HepG2 (cell line): ENCODE measurements around the gene ANKRD29. TPM values are rescaled to one million over a fixed set of nuclear protein-coding genes. Genes with fewer than 3 reads are reported as not detected.
A peak's percentile ranks its signal among the peaks of the same experiment; 100 is the strongest.

Experiments used
- EED ChIP-seq: sonication (generic); formaldehyde crosslinking; IDR thresholded peaks from 2 replicates; pipeline ENCODE4 v1.5.0; 2020; ENCODE audit warnings: mild to moderate bottlenecking, missing genetic modification reagents
- ELF4 ChIP-seq: sonication (generic); formaldehyde crosslinking; IDR thresholded peaks from 2 replicates; pipeline ENCODE4 v1.5.0; 2020; ENCODE audit warnings: missing genetic modification reagents, mild to moderate bottlenecking, moderate library complexity, borderline replicate concordance
- HMGXB4 ChIP-seq, 2 experiments: sonication (generic) in 1 of 2; formaldehyde crosslinking in 1 of 2; IDR thresholded peaks; 2 replicates each; pipeline versions ENCODE4 v1.4.0 to v1.6.1; 2018 to 2020; ENCODE audit warnings: missing genetic modification reagents in 2 of 2, borderline replicate concordance in 1 of 2, low read depth in 1 of 2, mild to moderate bottlenecking in 1 of 2, missing biosample characterization in 1 of 2
- MBD4 ChIP-seq: IDR thresholded peaks from 2 replicates; pipeline ENCODE4 v1.6.1; 2012; ENCODE audit warnings: low read length, inconsistent platforms, borderline replicate concordance
- MTA3 ChIP-seq: sonication (generic); formaldehyde crosslinking; IDR thresholded peaks from 2 replicates; pipeline ENCODE4 v1.4.0; 2020; ENCODE audit warnings: missing genetic modification reagents
- NFIC ChIP-seq: IDR thresholded peaks from 2 replicates; pipeline ENCODE4 v1.6.1; 2012; ENCODE audit warnings: mild to moderate bottlenecking, low read length, inconsistent platforms
- RBM22 ChIP-seq: fragments of 200-400 bp; formaldehyde crosslinking; optimal IDR thresholded peaks from 2 replicates; pipeline ENCODE3; 2017; ENCODE audit warnings: mild to moderate bottlenecking, low read length, moderate library complexity
- SIN3B ChIP-seq: fragments of 150-350 bp; IDR thresholded peaks from 2 replicates; pipeline ENCODE4 v1.6.1; 2014; ENCODE audit warnings: low read length
- SRSF1 ChIP-seq: fragments of 200-400 bp; formaldehyde crosslinking; optimal IDR thresholded peaks from 2 replicates; pipeline ENCODE3; 2017; ENCODE audit warnings: mild to moderate bottlenecking, low read depth, low read length, moderate library complexity
- SSRP1 ChIP-seq: IDR thresholded peaks from 2 replicates; pipeline ENCODE4 v1.6.1; 2016; ENCODE audit warnings: control low read depth
- STAT6 ChIP-seq: sonication (generic); formaldehyde crosslinking; IDR thresholded peaks from 2 replicates; pipeline ENCODE4 v1.4.0; 2020; ENCODE audit warnings: missing genetic modification reagents, mild to moderate bottlenecking, borderline replicate concordance
- TAF1 ChIP-seq: sonication (generic); formaldehyde crosslinking; IDR thresholded peaks from 2 replicates; pipeline ENCODE4 v1.4.0; 2020; ENCODE audit warnings: missing genetic modification reagents
- TBL1XR1 ChIP-seq: fragments of 150-350 bp; IDR thresholded peaks from 2 replicates; pipeline ENCODE4 v1.6.1; 2014; ENCODE audit warnings: borderline replicate concordance, low read length; ENCODE audit not compliant: partially characterized antibody
- THYN1 ChIP-seq: sonication (generic); formaldehyde crosslinking; IDR thresholded peaks from 2 replicates; pipeline ENCODE4 v1.8.1; 2023; ENCODE audit warnings: low read depth, mild to moderate bottlenecking, moderate library complexity, missing genetic modification reagents, borderline replicate concordance
- WIZ ChIP-seq: sonication (generic); formaldehyde crosslinking; IDR thresholded peaks from 2 replicates; pipeline ENCODE4 v1.5.1; 2020; ENCODE audit warnings: mild to moderate bottlenecking, missing genetic modification reagents
- YEATS2 ChIP-seq: sonication (generic); formaldehyde crosslinking; IDR thresholded peaks from 2 replicates; pipeline ENCODE4 v1.4.0; 2020; ENCODE audit warnings: missing genetic modification reagents, borderline replicate concordance
- ZNF670 ChIP-seq: sonication (generic); formaldehyde crosslinking; IDR thresholded peaks from 2 replicates; pipeline ENCODE4 v1.8.0; 2022; ENCODE audit warnings: mild to moderate bottlenecking, missing genetic modification reagents, borderline replicate concordance
- ZNF703 ChIP-seq: sonication (generic); formaldehyde crosslinking; IDR thresholded peaks from 2 replicates; pipeline ENCODE4 v1.5.1; 2020; ENCODE audit warnings: missing genetic modification reagents, mild to moderate bottlenecking, moderate library complexity, borderline replicate concordance
- ZNF770 ChIP-seq: sonication (generic); formaldehyde crosslinking; IDR thresholded peaks from 2 replicates; pipeline ENCODE4 v1.5.0; 2020; ENCODE audit warnings: mild to moderate bottlenecking, missing genetic modification reagents
- polyA plus RNA-seq, 8 experiments: library from polyadenylated mRNA; depleted of rRNA in 3 of 8; stranded (reverse) in 7 of 8; unstranded in 1 of 8; fragments of >200 nt; fragmentation: Illumina TruSeq in 4 of 8; extraction: Trizol in 4 of 8; gene quantifications; 2 replicates each; pipeline versions ENCODE4 v1.2.1 to v1.2.3, GENCODE V29; 2011 to 2016; ENCODE audit warnings: low read depth in 4 of 8, missing spikeins in 1 of 8, mixed read lengths in 1 of 8; ENCODE audit not compliant: insufficient read depth in 1 of 8
- total RNA-seq, 5 experiments: library from RNA; depleted of rRNA; stranded (reverse); fragments of >200 nt; fragmentation: Illumina TruSeq; extraction: Trizol; gene quantifications; 2 replicates each; pipeline ENCODE4 v1.2.3, GENCODE V29; 2016; ENCODE audit warnings: low read depth in 1 of 5
- TF ChIP-seq, protein P1 (sequence below): IDR thresholded peaks from 2 replicates; pipeline ENCODE4 v1.6.1; 2016; ENCODE audit warnings: low read depth

The ANKRD29 gene
- total and polyA plus RNA-seq, 2 of the 13 experiments (the other 11 are each of a cell fraction or from before 2014, with no cell fraction given): not detected

GRCh38 chr18:23586249-23587196 is 76.2 kb downstream of the ANKRD29 start, which contains the start of gene NPC1 (continued):
- TF ChIP-seq RBM22: no peak
- TF ChIP-seq ELF4 (CRISPR knock-in tag): peak; percentile 90; the same call in 1 of the 2 replicates
- no peak for TF ChIP-seq NFIC
- no peak for TF ChIP-seq TBL1XR1
- peak; percentile 71; the same call in 1 of the 2 replicates for TF ChIP-seq EED (CRISPR knock-in tag)
- peak; percentile 81 for TF ChIP-seq SRSF1
- TF ChIP-seq, protein P1, sequence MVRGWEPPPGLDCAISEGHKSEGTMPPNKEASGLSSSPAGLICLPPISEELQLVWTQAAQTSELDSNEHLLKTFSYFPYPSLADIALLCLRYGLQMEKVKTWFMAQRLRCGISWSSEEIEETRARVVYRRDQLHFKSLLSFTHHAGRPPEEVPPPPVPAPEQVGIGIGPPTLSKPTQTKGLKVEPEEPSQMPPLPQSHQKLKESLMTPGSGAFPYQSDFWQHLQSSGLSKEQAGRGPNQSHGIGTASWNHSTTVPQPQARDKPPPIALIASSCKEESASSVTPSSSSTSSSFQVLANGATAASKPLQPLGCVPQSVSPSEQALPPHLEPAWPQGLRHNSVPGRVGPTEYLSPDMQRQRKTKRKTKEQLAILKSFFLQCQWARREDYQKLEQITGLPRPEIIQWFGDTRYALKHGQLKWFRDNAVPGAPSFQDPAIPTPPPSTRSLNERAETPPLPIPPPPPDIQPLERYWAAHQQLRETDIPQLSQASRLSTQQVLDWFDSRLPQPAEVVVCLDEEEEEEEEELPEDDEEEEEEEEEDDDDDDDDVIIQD (CRISPR knock-in tag): peak; percentile 32; the same call in 1 of the 2 replicates
- TF ChIP-seq SSRP1 (CRISPR knock-in tag): no peak
- TF ChIP-seq ZNF670 (CRISPR knock-in tag): no peak
- no peak for TF ChIP-seq MBD4
- TF ChIP-seq SIN3B: no peak
- peak; percentile 42; the same call in 1 of the 2 replicates for TF ChIP-seq WIZ (CRISPR knock-in tag)
- peak; percentile 83 for TF ChIP-seq ZNF703
- peak; percentile 72; the same call in 1 of the 2 replicates for TF ChIP-seq STAT6 (CRISPR knock-in tag)
- TF ChIP-seq HMGXB4 (CRISPR knock-in tag; IDR thresholded peaks at IDR 0.05; ENCODE audit: borderline replicate concordance in 1 of 2, low read depth in 1 of 2): peak; percentile 71 to 75
- no peak for TF ChIP-seq MTA3 (CRISPR knock-in tag)
- no peak for TF ChIP-seq THYN1 (CRISPR knock-in tag)
- TF ChIP-seq ZNF770 (CRISPR knock-in tag): 0 out of 2 replicates have a peak, but pooled peaks have one; percentile 43
- TF ChIP-seq YEATS2 (CRISPR knock-in tag): peak; percentile 46; the same call in 1 of the 2 replicates
- TF ChIP-seq TAF1 (CRISPR knock-in tag): peak; percentile 94
